RWPE1 (cell line): Measurements from ENCODE around the gene KBTBD13.

Experiments used
- CTCF ChIA-PET: fragments of 350-600 bp; sonication (Branson Sonifier 250); formaldehyde crosslinking; extraction: SDS; loops from one replicate; lab custom pipeline; 2021; lab: Yijun Ruan, JAX
- POLR2A ChIA-PET: fragments of 400-600 bp; formaldehyde crosslinking; extraction: SDS; loops from one replicate; lab custom pipeline; 2020; ENCODE audit warnings: antibody characterized with exemption; ENCODE audit not compliant: low non-redundant PET; lab: Yijun Ruan, JAX
- DNase-seq: peaks from one replicate; pipeline ENCODE4 v3.0.0; 2012; ENCODE audit warnings: low spot score
- H3K27ac ChIP-seq: fragments of 450-650 bp; 2 replicates; pipeline ENCODE4 v1.5.1; 2017
- TF ChIP-seq, protein P1 (sequence below): fragments of 450-650 bp; conservative IDR thresholded peaks from 2 replicates; pipeline ENCODE4 v1.5.1; 2017; ENCODE audit warnings: low read depth, mild to moderate bottlenecking

The KBTBD13 gene

DNA sequence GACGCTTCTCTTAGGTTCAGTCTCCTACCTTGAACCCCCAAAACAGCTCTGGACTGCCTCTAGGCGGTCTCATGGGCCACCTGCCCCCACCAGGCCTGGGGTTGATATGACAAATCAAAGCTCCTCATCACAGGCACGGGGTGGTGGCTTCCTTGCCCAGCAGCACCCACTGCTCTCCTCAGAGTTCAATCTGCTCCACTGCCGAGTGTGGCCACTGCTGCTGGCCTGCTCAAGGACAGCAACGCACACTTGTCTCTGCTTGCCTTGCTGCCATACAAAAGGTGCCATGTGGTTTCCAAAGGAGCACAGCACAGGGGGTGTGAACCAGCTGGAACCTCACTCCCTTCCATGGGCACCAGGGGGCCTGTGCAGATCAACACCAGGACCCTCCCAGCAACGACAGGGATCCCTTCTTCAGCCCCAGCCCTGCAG lies 10.2 kb downstream of the KBTBD13 start:
- ChIA-PET CTCF (interaction anchor here (1.5 kb wide), 2 partner anchors 10 to 32 kb away, joined by 4 to 9 read pairs; no protein-coding TSS in a partner anchor), POLR2A (no interaction called here)
- no peak for DNase-seq
- TF ChIP-seq, protein P1, sequence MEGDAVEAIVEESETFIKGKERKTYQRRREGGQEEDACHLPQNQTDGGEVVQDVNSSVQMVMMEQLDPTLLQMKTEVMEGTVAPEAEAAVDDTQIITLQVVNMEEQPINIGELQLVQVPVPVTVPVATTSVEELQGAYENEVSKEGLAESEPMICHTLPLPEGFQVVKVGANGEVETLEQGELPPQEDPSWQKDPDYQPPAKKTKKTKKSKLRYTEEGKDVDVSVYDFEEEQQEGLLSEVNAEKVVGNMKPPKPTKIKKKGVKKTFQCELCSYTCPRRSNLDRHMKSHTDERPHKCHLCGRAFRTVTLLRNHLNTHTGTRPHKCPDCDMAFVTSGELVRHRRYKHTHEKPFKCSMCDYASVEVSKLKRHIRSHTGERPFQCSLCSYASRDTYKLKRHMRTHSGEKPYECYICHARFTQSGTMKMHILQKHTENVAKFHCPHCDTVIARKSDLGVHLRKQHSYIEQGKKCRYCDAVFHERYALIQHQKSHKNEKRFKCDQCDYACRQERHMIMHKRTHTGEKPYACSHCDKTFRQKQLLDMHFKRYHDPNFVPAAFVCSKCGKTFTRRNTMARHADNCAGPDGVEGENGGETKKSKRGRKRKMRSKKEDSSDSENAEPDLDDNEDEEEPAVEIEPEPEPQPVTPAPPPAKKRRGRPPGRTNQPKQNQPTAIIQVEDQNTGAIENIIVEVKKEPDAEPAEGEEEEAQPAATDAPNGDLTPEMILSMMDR: no peak
- H3K27ac ChIP-seq: no peak overlapping the region

DNA sequence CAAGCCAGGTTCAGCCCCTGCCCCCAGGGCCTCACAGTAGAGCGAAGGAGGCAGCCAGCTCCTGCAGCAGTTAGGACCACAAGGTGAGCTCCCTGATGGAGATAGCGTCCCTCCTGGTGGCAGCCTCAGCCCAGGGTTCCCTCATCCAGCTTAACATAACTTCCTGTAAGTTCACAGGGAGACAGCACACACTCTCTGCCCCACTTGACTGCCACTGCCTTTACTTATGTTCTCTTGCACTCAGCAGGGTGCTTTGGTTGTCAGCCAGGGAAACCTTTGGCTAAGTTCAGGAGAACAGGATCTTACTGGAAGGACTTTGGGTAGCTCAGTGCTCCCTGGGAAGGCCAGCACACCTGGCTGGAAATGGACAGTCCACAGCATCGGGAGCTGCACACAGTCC lies 10.9 kb downstream of the KBTBD13 start:
- TF ChIP-seq, protein P1: no peak
- no peak overlapping the region for H3K27ac ChIP-seq
- POLR2A ChIA-PET: no interaction called here
- DNase-seq: no peak
- CTCF ChIA-PET: interaction anchor here (1.5 kb wide), 2 partner anchors 10 to 32 kb away, joined by 4 to 9 read pairs; no protein-coding TSS in a partner anchor

DNA sequence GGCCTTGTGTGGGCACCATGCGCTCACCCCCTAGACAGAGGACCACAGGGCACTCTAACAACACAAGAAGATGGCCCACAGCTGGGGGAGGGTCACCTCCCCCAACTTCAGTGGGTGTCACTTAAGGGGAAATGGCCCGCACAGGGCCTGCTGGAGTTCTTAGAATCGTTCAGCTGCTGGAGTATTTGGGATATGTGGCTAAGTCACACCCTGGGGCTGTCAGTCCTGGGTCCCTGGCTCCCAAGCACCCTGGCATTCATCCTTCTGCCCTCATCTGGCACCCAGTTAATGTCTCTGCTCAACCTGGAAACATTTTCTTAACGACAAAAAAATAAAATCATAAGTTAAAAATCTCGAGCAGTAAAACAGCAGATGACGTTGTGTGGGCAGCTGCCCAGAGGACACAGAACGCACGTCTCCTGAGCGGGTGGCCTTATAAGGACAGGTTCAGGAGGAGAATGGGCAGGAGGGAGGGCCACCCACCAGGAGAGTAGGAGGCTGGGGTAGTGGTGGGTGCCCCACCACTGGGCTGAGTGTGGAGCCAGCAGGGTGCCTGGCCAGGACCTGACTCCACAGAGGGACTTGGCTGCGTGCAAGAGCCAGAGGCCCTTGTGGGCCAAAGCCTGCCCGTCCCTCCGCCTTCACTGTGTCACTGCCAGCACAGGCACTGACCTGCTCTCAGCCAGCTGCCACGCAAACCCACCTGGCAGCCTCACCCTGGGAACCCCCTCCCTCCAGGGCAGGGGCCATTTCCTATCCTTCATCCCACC lies 11.5 kb downstream of the KBTBD13 start:
- CTCF ChIA-PET: interaction anchor here (1.5 kb wide), 1 partner anchor 11 kb away, joined by 4 read pairs; no protein-coding TSS in a partner anchor
- H3K27ac ChIP-seq: no peak overlapping the region
- TF ChIP-seq, protein P1: no peak
- POLR2A ChIA-PET: no interaction called here
- no peak for DNase-seq

DNA sequence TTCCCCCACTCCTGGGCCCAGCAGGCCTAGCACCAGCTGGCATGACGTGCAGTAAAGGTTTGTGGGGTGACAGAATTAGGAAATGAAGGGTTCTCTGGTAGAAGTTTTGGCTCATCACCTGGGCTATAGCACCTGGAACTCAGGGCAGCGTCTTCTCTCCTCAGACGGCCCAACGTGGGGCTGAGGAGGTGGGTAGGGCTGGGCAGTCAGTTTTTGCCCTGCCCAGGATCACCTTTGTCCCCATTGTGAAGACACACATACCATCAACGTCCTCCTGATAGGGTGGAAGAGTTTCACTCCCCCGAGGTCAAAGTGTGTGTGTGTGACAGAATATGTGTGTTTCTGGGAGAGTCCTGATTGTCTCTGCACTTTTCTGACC lies 12.1 kb downstream of the KBTBD13 start:
- ChIA-PET CTCF (no interaction called here), POLR2A (no interaction called here)
- no peak for DNase-seq
- no peak overlapping the region for H3K27ac ChIP-seq
- TF ChIP-seq, protein P1: no peak

DNA sequence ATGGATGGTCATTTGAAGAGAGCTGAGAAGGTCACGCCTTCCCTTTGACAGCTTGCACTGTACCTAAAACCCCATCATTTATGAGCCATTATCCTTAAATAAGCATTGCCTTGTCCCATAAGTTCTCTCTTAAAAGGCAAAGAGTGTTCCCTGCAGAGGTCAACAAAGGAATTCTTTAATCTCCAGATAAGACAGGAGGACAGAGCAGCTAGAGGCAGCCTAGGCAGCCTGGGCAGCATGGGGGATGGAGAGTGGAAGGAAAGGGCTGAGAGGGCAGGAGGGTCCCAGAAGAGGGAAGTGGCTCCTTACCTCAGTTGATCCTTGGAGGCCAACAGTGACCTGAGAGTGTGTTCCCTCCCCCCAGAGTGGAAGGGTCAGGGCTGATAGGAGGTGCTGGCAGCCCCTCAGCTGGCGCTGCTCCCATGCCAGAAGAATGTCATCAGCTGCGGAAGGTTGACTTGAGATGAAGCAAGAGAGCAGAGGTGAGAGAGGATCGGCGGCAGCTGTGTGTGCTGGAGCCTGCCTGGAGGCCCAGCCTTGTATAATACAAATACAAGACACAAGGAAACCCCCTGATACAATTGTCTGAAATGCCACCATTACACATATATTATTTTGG lies 12.8 kb downstream of the KBTBD13 start:
- POLR2A ChIA-PET: no interaction called here
- TF ChIP-seq, protein P1: no peak
- H3K27ac ChIP-seq: no peak overlapping the region
- CTCF ChIA-PET: no interaction called here
- no peak for DNase-seq

DNA sequence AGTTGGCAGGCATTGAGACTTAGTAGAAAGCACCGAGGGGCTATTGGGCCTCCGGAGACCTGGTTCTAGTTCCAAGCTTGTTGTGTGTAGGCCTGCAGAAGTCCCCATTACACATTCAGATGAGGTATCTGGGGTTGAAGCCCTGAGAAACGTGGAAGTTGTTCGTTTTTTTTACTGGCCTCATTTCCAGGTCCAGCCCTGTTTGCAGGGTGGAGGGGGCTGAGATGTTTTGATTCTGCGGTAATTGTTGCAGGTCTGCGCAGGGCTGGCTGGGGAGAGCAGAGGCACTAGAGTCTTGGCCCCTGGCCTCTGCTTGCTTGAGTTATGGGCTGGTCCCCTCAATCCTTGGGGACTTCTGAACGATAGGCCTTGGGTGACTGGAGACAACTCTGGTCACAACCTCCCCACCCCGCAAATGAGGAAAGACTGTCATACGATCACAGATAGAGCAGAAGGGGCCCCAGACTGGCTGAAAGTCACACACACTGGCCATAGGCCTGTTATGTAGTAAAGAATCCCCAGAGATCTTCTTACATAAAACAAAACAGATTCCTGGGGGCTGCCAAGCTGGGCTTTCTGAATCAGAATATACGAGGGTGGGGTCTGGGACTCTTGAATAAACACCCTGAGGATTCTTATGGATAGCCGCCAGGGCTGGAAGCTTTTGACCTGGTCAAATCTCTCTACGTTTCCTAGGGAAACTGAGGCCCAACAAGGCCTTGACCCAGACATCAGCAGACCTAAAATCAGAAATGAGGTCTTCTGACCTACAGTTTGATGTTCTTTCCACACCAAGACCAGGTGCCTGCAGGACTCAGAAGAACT lies 15.6 kb downstream of the KBTBD13 start:
- ChIA-PET CTCF (no interaction called here), POLR2A (no interaction called here)
- TF ChIP-seq, protein P1: no peak
- no peak overlapping the region for H3K27ac ChIP-seq
- no peak for DNase-seq
